ENCODE data around the gene TMF1.

TMF1 gene

DNA sequence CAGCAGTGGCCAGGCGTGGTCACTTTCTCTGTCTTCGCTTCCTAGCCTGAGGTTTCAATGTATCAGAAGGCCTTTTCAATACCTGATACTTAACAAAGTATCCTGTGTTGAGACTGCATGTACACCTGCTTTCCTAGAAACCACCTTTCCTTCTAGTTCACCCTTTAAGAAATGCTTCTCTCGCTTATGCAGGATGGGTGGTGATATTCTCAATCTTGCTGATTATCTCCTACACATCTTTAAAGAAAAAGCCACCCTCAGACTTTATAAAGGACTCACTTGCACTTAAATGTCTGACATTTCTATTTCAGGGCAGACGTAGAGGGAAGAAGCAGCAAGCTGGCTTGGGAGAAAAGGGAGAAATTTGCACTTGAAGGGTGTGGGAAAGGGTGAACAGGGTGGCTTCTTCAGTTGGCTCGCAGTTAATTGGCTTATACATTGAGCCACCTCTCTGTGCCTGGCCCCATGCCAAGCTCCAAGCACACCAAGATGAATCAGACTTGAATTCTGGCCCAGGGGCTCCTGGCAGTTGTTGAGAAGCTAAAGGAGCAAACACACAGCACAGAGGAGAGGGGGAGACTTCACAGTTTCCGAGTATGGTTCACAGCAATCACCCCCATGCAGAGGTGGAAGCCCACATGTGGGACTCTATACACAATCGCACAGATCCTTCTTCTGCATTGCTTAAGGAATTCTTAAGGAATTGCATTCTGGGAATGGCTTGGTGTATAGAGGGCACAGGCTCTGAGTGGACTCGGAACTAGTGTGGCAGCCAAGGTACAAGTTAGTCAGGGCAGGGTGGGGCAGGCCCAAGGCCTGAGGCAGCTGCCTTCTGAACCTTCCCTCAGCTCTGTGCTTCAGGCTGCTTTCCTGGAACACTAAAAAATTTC, 33.9 kb upstream of the TMF1 start:
- DNase-seq (ENCODE audit: low read depth): peak; percentile 85
- H3K4me3 ChIP-seq (ENCODE audit: low read depth, low read length): peak overlapping the region; percentile 84
- TF ChIP-seq, protein P1, sequence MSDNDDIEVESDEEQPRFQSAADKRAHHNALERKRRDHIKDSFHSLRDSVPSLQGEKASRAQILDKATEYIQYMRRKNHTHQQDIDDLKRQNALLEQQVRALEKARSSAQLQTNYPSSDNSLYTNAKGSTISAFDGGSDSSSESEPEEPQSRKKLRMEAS (IDR thresholded peaks at IDR 0.05; ENCODE audit: low read depth, low read length): no peak

DNA sequence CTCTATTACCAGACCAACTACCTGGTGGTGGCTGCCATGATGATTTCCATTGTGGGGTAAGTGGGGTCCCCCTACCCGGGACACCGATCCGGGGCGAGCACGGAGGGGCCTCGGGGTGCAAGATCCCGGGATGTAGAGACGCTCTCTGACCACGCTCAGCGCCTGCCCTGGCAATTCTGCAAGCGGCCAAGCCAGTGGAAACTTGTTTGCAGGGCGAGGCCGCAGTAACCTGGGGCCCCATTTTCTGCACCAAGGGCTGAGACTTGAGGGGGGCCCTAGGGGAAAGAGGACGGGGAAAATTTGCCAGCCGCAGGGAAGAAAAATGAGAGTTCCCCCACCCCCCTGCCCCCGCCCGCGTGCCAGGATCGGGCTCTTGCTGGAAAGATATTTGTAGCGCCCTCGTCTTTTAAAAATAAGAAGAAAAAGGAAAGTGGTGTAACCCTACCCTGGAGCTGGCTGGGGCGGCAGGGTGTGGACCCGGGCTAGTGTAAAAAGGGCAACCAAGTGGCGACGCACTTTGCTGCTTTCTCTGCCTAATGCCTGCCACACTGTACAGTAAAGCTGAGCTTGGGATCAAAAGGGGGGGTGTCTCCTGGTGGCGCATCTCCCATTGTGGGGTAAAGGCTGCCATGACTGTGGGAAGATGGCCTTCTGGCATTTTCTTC, 33.2 kb upstream of the TMF1 start:
- DNase-seq (ENCODE audit: low read depth): peak; percentile 45
- H3K4me3 ChIP-seq (ENCODE audit: low read depth, low read length): peak overlapping the region; percentile 84

DNA sequence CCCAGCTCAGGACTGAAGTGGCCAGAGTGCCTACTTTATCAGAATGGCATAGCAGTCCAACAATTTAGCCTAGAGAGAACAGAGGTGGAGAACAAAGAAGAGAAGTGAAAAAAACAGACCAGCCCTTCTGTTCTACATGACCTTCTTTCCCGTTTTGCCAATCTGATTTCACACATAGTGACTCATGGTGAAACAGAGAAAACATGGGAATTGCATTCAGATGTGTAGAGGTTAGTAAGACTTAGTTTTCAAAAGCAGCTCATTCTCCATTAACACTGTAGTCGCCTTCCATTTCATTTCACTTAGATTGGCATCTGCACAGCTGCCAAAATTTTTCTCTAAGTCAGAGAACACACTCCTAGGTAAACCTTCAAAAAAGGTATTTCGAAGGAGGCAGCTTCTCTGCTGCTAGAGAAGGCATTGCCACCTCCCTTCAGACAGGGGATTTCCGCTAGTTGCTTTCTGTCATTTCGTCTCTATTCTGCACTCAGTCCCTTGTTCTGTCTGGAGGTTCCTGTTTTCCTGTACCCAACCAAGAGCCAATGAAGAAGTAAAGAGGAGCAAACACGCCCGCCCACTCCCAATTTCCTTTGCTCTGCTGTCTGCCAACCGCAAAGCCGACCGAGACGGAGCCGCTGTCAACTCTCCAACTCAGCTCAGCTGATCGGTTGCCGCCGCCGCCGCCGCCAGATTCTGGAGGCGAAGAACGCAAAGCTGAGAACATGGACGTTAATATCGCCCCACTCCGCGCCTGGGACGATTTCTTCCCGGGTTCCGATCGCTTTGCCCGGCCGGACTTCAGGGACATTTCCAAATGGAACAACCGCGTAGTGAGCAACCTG, 32.4 kb upstream of the TMF1 start, which contains the start of gene ARL6IP5:
TSS of gene ARL6IP5 (plus strand) at position 612 of the 842 bp plus-strand sequence. CDS start at position 723, 111 bp downstream.
- peak; percentile 32 for TF ChIP-seq POLR2A (IDR thresholded peaks at IDR 0.05; ENCODE audit: extremely low read depth, insufficient read length)
- TF ChIP-seq, protein P2, sequence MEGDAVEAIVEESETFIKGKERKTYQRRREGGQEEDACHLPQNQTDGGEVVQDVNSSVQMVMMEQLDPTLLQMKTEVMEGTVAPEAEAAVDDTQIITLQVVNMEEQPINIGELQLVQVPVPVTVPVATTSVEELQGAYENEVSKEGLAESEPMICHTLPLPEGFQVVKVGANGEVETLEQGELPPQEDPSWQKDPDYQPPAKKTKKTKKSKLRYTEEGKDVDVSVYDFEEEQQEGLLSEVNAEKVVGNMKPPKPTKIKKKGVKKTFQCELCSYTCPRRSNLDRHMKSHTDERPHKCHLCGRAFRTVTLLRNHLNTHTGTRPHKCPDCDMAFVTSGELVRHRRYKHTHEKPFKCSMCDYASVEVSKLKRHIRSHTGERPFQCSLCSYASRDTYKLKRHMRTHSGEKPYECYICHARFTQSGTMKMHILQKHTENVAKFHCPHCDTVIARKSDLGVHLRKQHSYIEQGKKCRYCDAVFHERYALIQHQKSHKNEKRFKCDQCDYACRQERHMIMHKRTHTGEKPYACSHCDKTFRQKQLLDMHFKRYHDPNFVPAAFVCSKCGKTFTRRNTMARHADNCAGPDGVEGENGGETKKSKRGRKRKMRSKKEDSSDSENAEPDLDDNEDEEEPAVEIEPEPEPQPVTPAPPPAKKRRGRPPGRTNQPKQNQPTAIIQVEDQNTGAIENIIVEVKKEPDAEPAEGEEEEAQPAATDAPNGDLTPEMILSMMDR (IDR thresholded peaks at IDR 0.05; ENCODE audit: low read depth, low read length): no peak
- TF ChIP-seq MYC (IDR thresholded peaks at IDR 0.05; ENCODE audit: low read depth, low read length): peak; percentile 45; the same call in 1 of the 2 replicates
- TF ChIP-seq, protein P1 (IDR thresholded peaks at IDR 0.05; ENCODE audit: low read depth, low read length): peak; percentile 62
- peak within 1 kb of the TSS; percentile 84 for H3K4me3 ChIP-seq (ENCODE audit: low read depth, low read length)
- DNase-seq (ENCODE audit: low read depth): peak; percentile 97

More for the DNA sequence above, 33.2 kb upstream of the TMF1 start:
- TF ChIP-seq, protein P1 (IDR thresholded peaks at IDR 0.05; ENCODE audit: low read depth, low read length): no peak
- no peak for TF ChIP-seq MYC (IDR thresholded peaks at IDR 0.05; ENCODE audit: low read depth, low read length)

DNA sequence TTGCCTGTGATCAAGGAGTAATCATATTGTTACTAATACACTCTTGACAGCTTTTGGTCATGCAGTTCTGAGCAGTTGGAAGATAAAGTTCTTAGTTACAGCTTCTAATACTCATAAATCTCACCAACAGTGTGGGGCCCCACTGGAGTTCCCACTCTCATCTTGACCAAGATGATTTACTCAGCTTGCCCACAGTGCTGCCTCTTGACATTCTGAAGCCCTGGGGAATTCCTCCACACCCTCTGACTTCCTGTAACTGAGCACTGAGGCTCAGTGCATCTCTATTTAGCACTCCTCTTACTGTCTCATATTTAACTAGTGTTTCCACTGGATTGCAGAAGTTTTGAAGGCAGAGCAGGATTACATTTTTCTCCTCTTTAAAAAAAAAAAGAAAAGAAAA, 30.7 kb upstream of the TMF1 start:
- TF ChIP-seq, protein P1 (IDR thresholded peaks at IDR 0.05; ENCODE audit: low read depth, low read length): no peak
- TF ChIP-seq MYC (IDR thresholded peaks at IDR 0.05; ENCODE audit: low read depth, low read length): no peak
- TF ChIP-seq, protein P2 (IDR thresholded peaks at IDR 0.05; ENCODE audit: low read depth, low read length): no peak
- TF ChIP-seq POLR2A (IDR thresholded peaks at IDR 0.05; ENCODE audit: extremely low read depth, insufficient read length): no peak
- DNase-seq (ENCODE audit: low read depth): peak; percentile 91
- no peak overlapping the region for H3K4me3 ChIP-seq (ENCODE audit: low read depth, low read length)

DNA sequence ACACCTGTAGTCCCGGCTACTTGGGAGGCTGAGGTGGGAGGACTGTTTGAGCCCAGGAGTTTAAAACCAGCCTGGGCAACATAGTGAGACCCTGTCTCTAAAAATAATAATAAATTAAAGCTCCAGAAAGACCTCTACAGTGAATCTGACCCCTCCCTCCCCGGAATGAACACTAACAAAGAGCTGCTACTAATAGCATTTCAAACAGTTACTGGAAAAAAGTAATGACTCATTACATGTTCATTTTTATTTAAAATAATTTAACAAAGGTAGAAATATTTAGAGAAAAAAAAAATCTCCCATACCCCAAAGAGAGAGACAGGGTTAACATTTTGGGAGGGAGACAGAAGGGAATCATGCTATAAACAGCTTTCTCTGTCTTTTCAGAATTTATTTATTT, 30.2 kb upstream of the TMF1 start:
- no peak overlapping the region for H3K4me3 ChIP-seq (ENCODE audit: low read depth, low read length)
- DNase-seq (ENCODE audit: low read depth): no peak
- TF ChIP-seq, protein P2 (IDR thresholded peaks at IDR 0.05; ENCODE audit: low read depth, low read length): no peak
- TF ChIP-seq, protein P1 (IDR thresholded peaks at IDR 0.05; ENCODE audit: low read depth, low read length): no peak
- TF ChIP-seq POLR2A (IDR thresholded peaks at IDR 0.05; ENCODE audit: extremely low read depth, insufficient read length) (no peak), MYC (IDR thresholded peaks at IDR 0.05; ENCODE audit: low read depth, low read length) (no peak)

DNA sequence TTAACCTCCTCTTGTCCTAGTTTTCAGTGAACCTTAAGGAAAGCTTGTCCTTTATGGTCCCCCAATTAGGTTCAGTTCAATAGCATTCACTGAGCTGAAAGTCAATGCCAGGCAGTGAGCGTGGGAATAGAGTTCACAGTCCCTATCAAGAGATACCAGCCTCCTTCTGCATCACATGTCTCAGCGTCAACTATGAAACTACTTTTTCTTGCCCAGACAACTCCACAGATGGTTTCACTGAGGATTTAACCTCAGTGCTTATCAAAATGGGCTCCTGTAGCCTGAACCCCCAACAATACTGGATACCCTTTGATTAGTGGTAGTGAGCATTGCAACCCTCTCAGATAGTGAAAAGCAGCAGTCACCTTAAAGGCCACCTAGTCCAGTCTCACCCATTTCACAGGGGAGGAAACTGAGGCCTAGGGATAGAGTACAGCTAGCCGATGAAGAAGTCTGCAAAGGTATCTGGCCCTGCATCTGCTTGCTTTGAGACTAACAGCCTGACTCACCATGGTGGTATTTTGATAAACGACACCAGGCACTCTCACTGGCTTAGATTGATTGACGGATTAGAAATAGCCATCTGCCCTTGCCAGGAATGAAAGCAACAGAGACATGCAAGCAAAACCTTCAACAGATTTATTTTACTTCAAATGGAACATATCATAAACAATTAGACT, 29.6 kb upstream of the TMF1 start:
- TF ChIP-seq, protein P2 (IDR thresholded peaks at IDR 0.05; ENCODE audit: low read depth, low read length): no peak
- TF ChIP-seq POLR2A (IDR thresholded peaks at IDR 0.05; ENCODE audit: extremely low read depth, insufficient read length) (no peak), MYC (IDR thresholded peaks at IDR 0.05; ENCODE audit: low read depth, low read length) (no peak)
- TF ChIP-seq, protein P1 (IDR thresholded peaks at IDR 0.05; ENCODE audit: low read depth, low read length): no peak
- DNase-seq (ENCODE audit: low read depth): no peak
- no peak overlapping the region for H3K4me3 ChIP-seq (ENCODE audit: low read depth, low read length)
